GM19452 (cell line): ENCODE results near the gene EPB41.

Experiments
- ATAC-seq: cut with Tn5 transposase; IDR thresholded peaks from one replicate; pipeline ENCODE4 v1.9.1; 2021; ENCODE audit not compliant: unreplicated experiment

The EPB41 gene

GRCh38 chr1:28973596-28974421 is 59.4 kb downstream of the EPB41 start:
- no peak for ATAC-seq

GRCh38 chr1:28974432-28974831 is 60.1 kb downstream of the EPB41 start:
- no peak for ATAC-seq

GRCh38 chr1:28976248-28976647 is 61.9 kb downstream of the EPB41 start:
- no peak for ATAC-seq

GRCh38 chr1:28981210-28981609 is 66.8 kb downstream of the EPB41 start:
- ATAC-seq: no peak

GRCh38 chr1:28982198-28982597 is 67.8 kb downstream of the EPB41 start:
- no peak for ATAC-seq

- no peak for ATAC-seq
Measured at GRCh38 chr1:28983091-28983490, 68.7 kb downstream of the EPB41 start.

- ATAC-seq: no peak
Measured at GRCh38 chr1:28983509-28984310, 69.3 kb downstream of the EPB41 start.

- no peak for ATAC-seq
Measured at GRCh38 chr1:28984311-28984684, 69.9 kb downstream of the EPB41 start.

- ATAC-seq: no peak
Measured at GRCh38 chr1:28985427-28985826, 71.1 kb downstream of the EPB41 start.

- ATAC-seq: no peak
Measured at GRCh38 chr1:28986306-28986910, 72.0 kb downstream of the EPB41 start.

- ATAC-seq: no peak
Measured at GRCh38 chr1:29002792-29003191, 88.4 kb downstream of the EPB41 start.

GRCh38 chr1:29004288-29004687 is 89.9 kb downstream of the EPB41 start:
- no peak for ATAC-seq

- ATAC-seq: no peak
Measured at GRCh38 chr1:29004798-29005197, 90.4 kb downstream of the EPB41 start.

GRCh38 chr1:29011775-29012174 is 97.4 kb downstream of the EPB41 start:
- ATAC-seq: no peak

- ATAC-seq: no peak
Measured at GRCh38 chr1:29017235-29017634, 102.9 kb downstream of the EPB41 start.

GRCh38 chr1:29017975-29018712 is 103.8 kb downstream of the EPB41 start:
- ATAC-seq: no peak

GRCh38 chr1:29022620-29023019 is 108.3 kb downstream of the EPB41 start:
- no peak for ATAC-seq

- ATAC-seq: no peak
Measured at GRCh38 chr1:29029667-29030066, 115.3 kb downstream of the EPB41 start.

GRCh38 chr1:29032841-29033240 is 118.5 kb downstream of the EPB41 start:
- no peak for ATAC-seq

- ATAC-seq: no peak
Measured at GRCh38 chr1:29033829-29034466, 119.6 kb downstream of the EPB41 start.
